ENCODE measurements around the gene RHEX.

Gene RHEX

DNA sequence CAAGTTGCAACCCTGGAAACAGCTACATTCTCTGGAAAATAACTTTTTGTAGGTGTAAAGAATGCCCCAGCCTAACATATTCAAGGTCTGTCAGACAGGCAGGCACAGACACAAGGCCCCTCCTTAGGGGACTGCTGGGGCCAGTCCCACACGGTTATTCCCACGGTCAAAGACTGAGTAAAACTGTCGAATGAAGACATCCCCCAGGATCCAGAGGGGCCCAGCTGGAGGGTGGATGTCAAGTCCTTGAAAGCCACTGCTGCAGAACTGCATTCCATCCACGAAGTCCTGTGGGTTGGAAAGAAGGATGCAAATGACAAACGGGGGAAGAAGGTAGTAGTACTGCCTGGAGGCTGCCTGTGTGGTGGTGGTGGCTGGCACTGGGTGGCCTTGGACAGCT lies 42.9 kb upstream of the RHEX start:
- DNase-seq, result no peak
- H3K27me3 ChIP-seq (replicated peaks in 2 of 5; ENCODE audit: control insufficient read depth in 4 of 5, insufficient read depth in 5 of 5, low read length in 4 of 5), result no peaks in the 10 kb centered on the region
- H3K4me3 ChIP-seq (ENCODE audit: control insufficient read depth in 1 of 7, extremely low read depth in 1 of 7, insufficient read depth in 4 of 7, low read depth in 2 of 7, low read length in 6 of 7), result no peak overlapping the region
- H3K4me1 ChIP-seq (ENCODE audit: control extremely low read depth in 1 of 4, control insufficient read depth in 4 of 4, insufficient read depth in 4 of 4, low read length in 3 of 4), result peaks cover 25 to 73% (median 51%) of the 10 kb centered on the region in 4 experiments
- H3K9me3 ChIP-seq (ENCODE audit: control extremely low read depth in 1 of 5, control insufficient read depth in 4 of 5, insufficient read depth in 2 of 5, low read depth in 1 of 5, low read length in 4 of 5), result no peaks in the 10 kb centered on the region
- H3K36me3 ChIP-seq (ENCODE audit: control insufficient read depth in 4 of 4, insufficient read depth in 4 of 4, low read length in 3 of 4), result no peaks in the 10 kb centered on the region
- WGBS (ENCODE audit: insufficient coverage), result 98% methylated on average over 4 of the region's 5 CpGs
- ChIA-PET POLR2A (no interaction called here), CTCF (no interaction called here)
- no peak overlapping the region for H3K27ac ChIP-seq (ENCODE audit: insufficient read depth in 1 of 2, low read depth in 1 of 2, low read length in 2 of 2, poor library complexity in 1 of 2, severe bottlenecking in 2 of 2)

DNA sequence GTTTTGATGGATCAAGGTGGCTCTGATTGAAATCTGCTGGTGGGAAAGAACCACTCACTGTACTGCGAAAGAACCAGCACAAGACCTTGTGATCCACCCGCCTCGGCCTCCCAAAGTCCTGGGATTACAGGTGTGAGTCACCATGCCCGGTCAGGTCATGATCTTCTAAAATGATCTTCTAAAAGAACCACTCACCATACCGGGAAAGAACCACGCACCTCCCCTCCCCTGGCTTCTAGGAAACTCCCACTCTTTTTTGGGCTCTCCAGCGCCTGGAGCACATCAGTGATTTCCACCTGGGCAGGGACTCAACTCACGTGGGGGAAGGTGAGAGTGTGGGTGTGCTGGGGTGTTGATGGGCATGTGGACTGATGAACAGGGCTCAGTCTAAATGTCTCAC lies 41.9 kb upstream of the RHEX start:
- POLR2A ChIA-PET, result no interaction called here
- Histone ChIP-seq H3K27me3 (replicated peaks in 2 of 5; ENCODE audit: control insufficient read depth in 4 of 5, insufficient read depth in 5 of 5, low read length in 4 of 5) (no peaks in the 10 kb centered on the region), H3K27ac (ENCODE audit: insufficient read depth in 1 of 2, low read depth in 1 of 2, low read length in 2 of 2, poor library complexity in 1 of 2, severe bottlenecking in 2 of 2) (no peak overlapping the region), H3K4me3 (ENCODE audit: control insufficient read depth in 1 of 7, extremely low read depth in 1 of 7, insufficient read depth in 4 of 7, low read depth in 2 of 7, low read length in 6 of 7) (no peak overlapping the region), H3K9me3 (ENCODE audit: control extremely low read depth in 1 of 5, control insufficient read depth in 4 of 5, insufficient read depth in 2 of 5, low read depth in 1 of 5, low read length in 4 of 5) (no peaks in the 10 kb centered on the region), H3K36me3 (ENCODE audit: control insufficient read depth in 4 of 4, insufficient read depth in 4 of 4, low read length in 3 of 4) (no peaks in the 10 kb centered on the region), H3K4me1 (ENCODE audit: control extremely low read depth in 1 of 4, control insufficient read depth in 4 of 4, insufficient read depth in 4 of 4, low read length in 3 of 4) (peaks cover 24 to 68% (median 43%) of the 10 kb centered on the region in 4 experiments)
- no peak for DNase-seq
- WGBS (ENCODE audit: insufficient coverage), result 96% methylated on average over 5 of the region's 8 CpGs
- CTCF ChIA-PET, result interaction anchor here (0.8 kb wide), 1 partner anchor 10 kb away, joined by 3 read pairs; no protein-coding TSS in a partner anchor

DNA sequence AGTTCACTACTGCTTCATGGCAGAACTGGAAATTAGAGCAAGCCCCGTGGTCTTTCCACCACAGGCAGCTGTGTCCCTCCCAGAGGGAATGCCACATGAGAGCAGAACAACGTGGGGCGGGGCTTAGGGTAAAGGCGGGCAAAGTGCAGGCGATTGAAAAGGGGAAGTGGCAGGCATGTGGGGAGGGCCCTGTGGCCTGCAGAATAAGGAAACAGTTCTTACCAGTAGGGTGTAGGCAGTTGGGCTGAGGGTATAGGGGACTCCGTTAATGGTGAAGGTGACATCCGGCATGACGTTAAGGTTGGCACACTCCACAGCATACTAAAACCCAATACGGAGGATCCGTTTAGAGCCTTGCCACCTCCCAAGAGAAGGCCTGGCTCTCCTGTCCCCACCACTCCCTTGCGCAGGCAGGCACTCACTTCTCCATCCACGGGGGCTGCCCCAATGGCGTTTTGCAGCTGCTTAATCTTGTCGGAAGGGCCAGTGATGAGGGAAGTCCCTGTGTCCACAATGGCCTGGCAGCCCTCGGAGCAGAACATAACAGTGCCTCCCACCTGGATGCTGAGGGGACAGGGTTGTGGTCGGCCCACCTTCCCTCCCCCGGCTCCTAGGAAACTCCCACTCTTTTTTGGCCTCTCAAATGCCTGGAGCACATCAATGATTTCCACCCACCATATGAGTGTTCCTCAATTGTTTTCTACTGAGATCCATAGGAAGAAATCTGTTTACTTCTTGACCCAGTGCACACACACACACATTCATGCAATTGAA lies 40.7 kb upstream of the RHEX start:
- Histone ChIP-seq H3K27ac (ENCODE audit: insufficient read depth in 1 of 2, low read depth in 1 of 2, low read length in 2 of 2, poor library complexity in 1 of 2, severe bottlenecking in 2 of 2) (peak overlapping the region; percentile 59 to 79), H3K27me3 (replicated peaks in 2 of 5; ENCODE audit: control insufficient read depth in 4 of 5, insufficient read depth in 5 of 5, low read length in 4 of 5) (no peaks in the 10 kb centered on the region), H3K4me1 (ENCODE audit: control extremely low read depth in 1 of 4, control insufficient read depth in 4 of 4, insufficient read depth in 4 of 4, low read length in 3 of 4) (peaks cover 18 to 56% (median 36%) of the 10 kb centered on the region in 4 experiments), H3K4me3 (ENCODE audit: control insufficient read depth in 1 of 7, extremely low read depth in 1 of 7, insufficient read depth in 4 of 7, low read depth in 2 of 7, low read length in 6 of 7) (peak overlapping the region in 3 of 7 experiments; percentile 19 to 46 (median 20)), H3K9me3 (ENCODE audit: control extremely low read depth in 1 of 5, control insufficient read depth in 4 of 5, insufficient read depth in 2 of 5, low read depth in 1 of 5, low read length in 4 of 5) (no peaks in the 10 kb centered on the region), H3K36me3 (ENCODE audit: control insufficient read depth in 4 of 4, insufficient read depth in 4 of 4, low read length in 3 of 4) (no peaks in the 10 kb centered on the region)
- ChIA-PET CTCF (interaction anchor here (0.8 to 1.1 kb wide), 2 partner anchors 11 to 89 kb away, joined by 3 read pairs; no protein-coding TSS in a partner anchor), POLR2A (no interaction called here)
- WGBS (ENCODE audit: insufficient coverage), result 12% methylated on average over 11 of the region's 17 CpGs
- peak; percentile 95 to 99 (median 99) for DNase-seq

DNA sequence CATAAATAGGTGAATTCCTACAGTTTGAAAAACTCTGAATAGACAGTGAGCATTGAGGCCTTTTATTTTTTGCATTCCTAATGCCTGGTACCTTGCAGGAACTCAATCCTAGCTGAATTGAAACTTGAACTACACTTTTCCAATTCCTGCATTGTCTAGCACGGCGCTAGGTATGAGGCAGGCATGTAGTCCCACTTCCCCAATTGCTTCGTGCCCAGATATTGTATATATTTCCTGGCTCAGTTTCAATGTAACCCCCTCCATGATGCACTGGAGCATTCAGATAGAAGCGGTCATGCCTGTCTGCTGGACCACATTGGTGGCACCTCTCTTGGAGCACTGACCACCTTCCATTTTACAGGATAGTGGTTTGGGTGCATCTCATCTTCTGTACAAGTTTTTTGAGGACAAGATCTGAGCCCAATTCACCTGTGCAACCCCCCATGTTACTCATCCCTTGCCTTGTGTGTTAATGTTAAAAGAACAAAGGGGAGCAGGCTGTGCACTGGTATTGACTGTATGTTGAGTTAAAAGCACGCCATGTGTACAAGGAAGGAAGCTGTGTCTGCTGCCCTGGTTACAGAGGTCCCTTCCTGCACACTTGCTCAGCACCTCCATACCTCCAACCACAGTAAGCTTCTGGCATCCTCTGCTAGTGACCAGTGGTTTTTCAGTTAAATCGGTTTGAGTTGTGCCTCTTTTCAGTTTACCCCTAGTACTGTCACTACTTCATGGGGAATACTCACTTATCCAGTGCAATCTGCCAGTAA lies 39.8 kb upstream of the RHEX start:
- Histone ChIP-seq H3K4me1 (ENCODE audit: control extremely low read depth in 1 of 4, control insufficient read depth in 4 of 4, insufficient read depth in 4 of 4, low read length in 3 of 4) (peaks cover 18 to 55% (median 36%) of the 10 kb centered on the region in 4 experiments), H3K4me3 (ENCODE audit: control insufficient read depth in 1 of 7, extremely low read depth in 1 of 7, insufficient read depth in 4 of 7, low read depth in 2 of 7, low read length in 6 of 7) (peak overlapping the region in 2 of 7 experiments; percentile 17 to 21), H3K9me3 (ENCODE audit: control extremely low read depth in 1 of 5, control insufficient read depth in 4 of 5, insufficient read depth in 2 of 5, low read depth in 1 of 5, low read length in 4 of 5) (no peaks in the 10 kb centered on the region), H3K27ac (ENCODE audit: insufficient read depth in 1 of 2, low read depth in 1 of 2, low read length in 2 of 2, poor library complexity in 1 of 2, severe bottlenecking in 2 of 2) (peak overlapping the region in 1 of 2 experiments; percentile 12), H3K27me3 (replicated peaks in 2 of 5; ENCODE audit: control insufficient read depth in 4 of 5, insufficient read depth in 5 of 5, low read length in 4 of 5) (no peaks in the 10 kb centered on the region), H3K36me3 (ENCODE audit: control insufficient read depth in 4 of 4, insufficient read depth in 4 of 4, low read length in 3 of 4) (no peaks in the 10 kb centered on the region)
- DNase-seq, result peak in 2 of 3 donors; percentile 61 to 74
- ChIA-PET CTCF (interaction anchor here (1.0 to 3.5 kb wide), 4 partner anchors 13 to 89 kb away, joined by 3 to 12 read pairs (median 4); no protein-coding TSS in a partner anchor), POLR2A (no interaction called here)
- 32% methylated on average over 5 of the region's 6 CpGs for WGBS (ENCODE audit: insufficient coverage)

DNA sequence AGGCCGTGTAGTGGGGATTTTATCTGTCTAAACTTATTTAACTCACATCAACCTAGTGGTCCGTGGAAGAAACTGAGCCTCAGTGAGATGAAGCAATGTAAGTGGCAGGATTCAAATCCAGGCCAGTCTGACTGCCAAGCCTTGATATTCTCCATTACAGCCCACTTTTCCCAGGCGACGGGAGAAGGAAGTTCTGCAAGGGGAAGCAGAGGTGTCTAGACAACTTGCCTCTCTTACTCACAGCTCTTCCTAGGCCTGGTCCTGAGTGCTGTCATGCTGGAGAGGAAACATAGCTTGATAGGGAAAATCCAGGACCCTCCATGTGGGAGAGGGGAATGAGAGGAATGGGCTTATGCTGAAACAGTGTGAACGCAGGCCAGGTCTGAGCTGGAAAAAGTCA lies 38.4 kb upstream of the RHEX start:
- Histone ChIP-seq H3K9me3 (ENCODE audit: control extremely low read depth in 1 of 5, control insufficient read depth in 4 of 5, insufficient read depth in 2 of 5, low read depth in 1 of 5, low read length in 4 of 5) (no peaks in the 10 kb centered on the region), H3K36me3 (ENCODE audit: control insufficient read depth in 4 of 4, insufficient read depth in 4 of 4, low read length in 3 of 4) (no peaks in the 10 kb centered on the region), H3K4me1 (ENCODE audit: control extremely low read depth in 1 of 4, control insufficient read depth in 4 of 4, insufficient read depth in 4 of 4, low read length in 3 of 4) (peaks cover 18 to 55% (median 36%) of the 10 kb centered on the region in 4 experiments), H3K27ac (ENCODE audit: insufficient read depth in 1 of 2, low read depth in 1 of 2, low read length in 2 of 2, poor library complexity in 1 of 2, severe bottlenecking in 2 of 2) (no peak overlapping the region), H3K27me3 (replicated peaks in 2 of 5; ENCODE audit: control insufficient read depth in 4 of 5, insufficient read depth in 5 of 5, low read length in 4 of 5) (no peaks in the 10 kb centered on the region), H3K4me3 (ENCODE audit: control insufficient read depth in 1 of 7, extremely low read depth in 1 of 7, insufficient read depth in 4 of 7, low read depth in 2 of 7, low read length in 6 of 7) (no peak overlapping the region)
- WGBS (ENCODE audit: insufficient coverage), result 88% methylated on average over 1 of the region's 5 CpGs
- ChIA-PET POLR2A (no interaction called here), CTCF (interaction anchor here (0.6 to 3.5 kb wide), 9 partner anchors 15 to 91 kb away, joined by 3 to 12 read pairs (median 3); no protein-coding TSS in a partner anchor)
- DNase-seq, result no peak

DNA sequence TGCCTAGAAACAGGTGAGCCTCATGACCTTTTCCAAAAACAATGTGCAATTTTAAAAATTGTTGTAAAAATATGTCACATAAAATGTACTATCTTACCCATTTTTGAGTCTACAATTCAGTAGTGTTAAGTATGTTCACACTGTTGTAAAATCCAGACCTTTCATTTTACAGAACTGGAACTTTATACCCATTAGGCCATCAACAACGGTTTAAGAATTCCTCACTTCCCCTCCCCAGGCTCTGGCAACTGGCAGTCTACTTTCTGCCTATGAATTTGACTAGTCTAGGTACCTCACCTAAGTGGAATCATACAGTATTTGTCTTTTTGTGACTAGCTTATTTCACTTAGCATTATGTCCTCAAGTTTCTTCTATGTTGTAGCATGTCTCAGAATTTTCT lies 37.9 kb upstream of the RHEX start:
- H3K36me3 ChIP-seq (ENCODE audit: control insufficient read depth in 4 of 4, insufficient read depth in 4 of 4, low read length in 3 of 4), result no peaks in the 10 kb centered on the region
- no peak overlapping the region for H3K27ac ChIP-seq (ENCODE audit: insufficient read depth in 1 of 2, low read depth in 1 of 2, low read length in 2 of 2, poor library complexity in 1 of 2, severe bottlenecking in 2 of 2)
- H3K4me1 ChIP-seq (ENCODE audit: control extremely low read depth in 1 of 4, control insufficient read depth in 4 of 4, insufficient read depth in 4 of 4, low read length in 3 of 4), result peaks cover 18 to 54% (median 36%) of the 10 kb centered on the region in 4 experiments
- ChIA-PET POLR2A (no interaction called here), CTCF (interaction anchor here (0.6 to 3.5 kb wide), 11 partner anchors 12 to 91 kb away, joined by 3 to 12 read pairs (median 3); partner anchors contain the start of gene RAB7B)
- H3K9me3 ChIP-seq (ENCODE audit: control extremely low read depth in 1 of 5, control insufficient read depth in 4 of 5, insufficient read depth in 2 of 5, low read depth in 1 of 5, low read length in 4 of 5), result no peaks in the 10 kb centered on the region
- 33% methylated on average over 1 of the region's 1 CpG for WGBS (ENCODE audit: insufficient coverage)
- H3K4me3 ChIP-seq (ENCODE audit: control insufficient read depth in 1 of 7, extremely low read depth in 1 of 7, insufficient read depth in 4 of 7, low read depth in 2 of 7, low read length in 6 of 7), result no peak overlapping the region
- no peaks in the 10 kb centered on the region for H3K27me3 ChIP-seq (replicated peaks in 2 of 5; ENCODE audit: control insufficient read depth in 4 of 5, insufficient read depth in 5 of 5, low read length in 4 of 5)
- no peak for DNase-seq
